ENCODE measurements around the gene SMPDL3B.

Gene SMPDL3B, protein sequence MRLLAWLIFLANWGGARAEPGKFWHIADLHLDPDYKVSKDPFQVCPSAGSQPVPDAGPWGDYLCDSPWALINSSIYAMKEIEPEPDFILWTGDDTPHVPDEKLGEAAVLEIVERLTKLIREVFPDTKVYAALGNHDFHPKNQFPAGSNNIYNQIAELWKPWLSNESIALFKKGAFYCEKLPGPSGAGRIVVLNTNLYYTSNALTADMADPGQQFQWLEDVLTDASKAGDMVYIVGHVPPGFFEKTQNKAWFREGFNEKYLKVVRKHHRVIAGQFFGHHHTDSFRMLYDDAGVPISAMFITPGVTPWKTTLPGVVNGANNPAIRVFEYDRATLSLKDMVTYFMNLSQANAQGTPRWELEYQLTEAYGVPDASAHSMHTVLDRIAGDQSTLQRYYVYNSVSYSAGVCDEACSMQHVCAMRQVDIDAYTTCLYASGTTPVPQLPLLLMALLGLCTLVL

DNA sequence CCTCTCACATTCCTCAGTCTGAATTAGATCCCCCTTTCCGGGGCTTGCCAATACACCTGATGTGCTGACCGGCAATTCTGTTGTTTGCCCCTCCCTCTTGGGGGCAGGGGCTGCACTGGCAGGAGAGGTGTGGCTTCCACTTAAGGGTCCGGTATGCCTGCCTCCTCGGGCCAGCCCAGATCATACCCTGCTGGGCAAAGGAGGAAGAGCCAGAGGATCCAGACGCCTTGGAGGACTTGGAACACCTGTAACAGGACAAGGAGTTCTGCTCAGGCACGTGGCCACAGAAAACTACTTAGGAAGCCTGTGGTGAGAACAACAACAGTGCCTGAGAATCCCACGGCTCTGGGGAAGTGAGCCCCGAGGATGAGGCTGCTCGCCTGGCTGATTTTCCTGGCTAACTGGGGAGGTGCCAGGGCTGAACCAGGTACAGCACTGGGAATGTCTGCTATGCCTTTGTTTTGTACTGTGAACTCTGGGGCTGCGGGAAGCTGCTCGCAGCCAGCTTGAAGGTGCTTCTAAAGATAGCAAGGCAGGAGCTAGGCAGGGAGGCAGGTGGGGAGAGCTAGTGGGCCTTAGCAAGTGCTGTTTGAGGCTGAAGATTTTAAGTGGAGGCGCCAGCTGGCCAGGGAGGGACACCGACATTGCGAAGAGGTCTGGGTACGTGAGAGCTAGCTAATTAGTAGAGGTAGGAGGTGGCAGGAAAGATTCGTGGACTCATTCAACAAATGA is at the start of gene SMPDL3B:
TSS of gene SMPDL3B (plus strand) at position 183 of the 732 bp plus-strand sequence. CDS start at position 367, 184 bp downstream.
- DNase-seq (ENCODE audit: low read depth in 4 of 4, low spot score in 1 of 4), result no peak

DNA sequence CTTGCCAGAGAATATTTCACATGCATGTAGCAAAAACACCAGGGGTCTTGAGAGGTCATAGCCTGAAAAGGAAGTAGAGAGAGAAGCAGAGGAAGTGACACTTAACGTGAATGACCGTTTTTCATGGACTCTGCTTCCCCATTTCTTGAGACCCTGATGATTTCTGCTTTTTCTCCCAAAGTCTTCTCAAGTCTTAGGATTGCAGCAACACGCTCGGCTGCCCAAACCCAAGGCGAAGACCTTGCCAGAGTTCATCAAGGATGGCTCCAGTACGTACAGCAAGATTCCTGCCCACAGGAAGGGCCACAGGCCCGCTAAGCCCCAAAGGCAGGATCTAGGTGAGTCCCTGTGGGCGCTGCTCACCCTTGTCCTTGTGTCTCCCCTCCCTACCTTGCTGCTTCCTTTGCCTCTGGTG is 49.7 kb upstream of the SMPDL3B start:
- DNase-seq (ENCODE audit: low read depth in 4 of 4, low spot score in 1 of 4), result no peak

DNA sequence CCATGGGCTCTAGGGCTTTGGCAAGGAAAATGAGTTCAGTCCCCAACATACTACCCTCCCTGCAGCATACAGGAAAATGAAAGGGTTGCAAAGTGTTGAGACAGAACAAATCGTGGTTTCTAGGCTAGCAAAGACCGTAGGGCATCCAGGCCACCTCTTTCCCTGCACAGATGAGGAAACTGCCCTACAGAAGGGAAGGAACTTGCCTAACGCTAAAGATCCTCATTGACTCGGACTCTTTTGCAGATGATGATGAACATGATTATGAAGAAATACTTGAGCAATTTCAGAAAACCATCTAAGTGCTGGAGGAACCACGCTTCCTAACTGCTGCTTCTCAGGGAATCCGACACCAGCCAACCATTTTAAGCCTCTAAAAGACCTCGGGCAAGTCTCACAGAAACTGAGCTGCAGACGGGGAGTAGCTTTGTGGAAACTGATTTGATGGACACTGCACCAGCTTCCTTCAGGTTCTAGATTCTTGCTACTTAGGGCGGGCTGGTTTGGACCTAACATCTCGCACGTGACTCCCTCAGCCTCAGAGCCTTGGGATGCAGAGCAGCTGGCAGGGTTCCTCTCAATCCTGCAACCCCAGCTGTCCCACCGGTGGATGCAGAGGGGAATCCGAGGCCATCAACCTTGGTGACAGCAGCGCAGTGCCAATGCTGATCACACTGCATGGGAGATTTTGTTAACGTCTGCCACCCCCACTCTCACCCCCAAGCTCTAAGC is 49.0 kb upstream of the SMPDL3B start:
- no peak for DNase-seq (ENCODE audit: low read depth in 4 of 4, low spot score in 1 of 4)

DNA sequence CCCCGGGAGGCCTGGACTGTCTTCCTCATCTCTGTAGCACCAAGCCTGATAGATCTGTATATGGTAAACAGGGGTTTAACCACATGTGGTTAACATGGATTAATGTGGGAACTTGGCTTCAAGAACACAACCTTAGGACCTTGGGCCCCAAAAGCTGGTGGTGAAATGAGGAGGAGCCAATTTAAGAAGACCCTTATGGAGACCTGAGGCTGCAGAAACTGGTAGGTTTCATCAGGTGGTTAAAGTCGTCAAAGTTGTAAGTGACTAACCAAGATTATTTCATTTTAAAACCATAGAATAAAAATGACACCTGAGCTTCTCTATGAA is 48.5 kb upstream of the SMPDL3B start:
- DNase-seq (ENCODE audit: low read depth in 4 of 4, low spot score in 1 of 4), result no peak

DNA sequence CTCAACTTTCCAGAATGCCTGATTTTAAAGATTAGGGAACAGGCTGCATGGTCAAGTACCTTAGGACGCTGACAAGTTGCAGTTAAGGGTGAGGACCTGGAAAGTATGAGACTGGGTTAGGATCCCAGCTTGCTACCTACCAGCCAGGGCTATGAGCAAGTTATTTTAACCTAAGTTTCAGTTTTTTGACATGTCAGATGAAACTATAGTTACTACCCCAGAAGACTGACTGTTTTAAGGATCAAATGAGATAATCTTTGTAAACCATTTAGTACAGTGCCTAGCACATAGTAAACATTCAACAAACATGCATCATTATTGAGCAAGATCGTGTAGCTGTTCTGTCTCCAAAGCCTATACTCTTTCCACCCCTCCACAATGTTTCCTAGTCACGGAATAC is 48.1 kb upstream of the SMPDL3B start:
- DNase-seq (ENCODE audit: low read depth in 4 of 4, low spot score in 1 of 4), result no peak

DNA sequence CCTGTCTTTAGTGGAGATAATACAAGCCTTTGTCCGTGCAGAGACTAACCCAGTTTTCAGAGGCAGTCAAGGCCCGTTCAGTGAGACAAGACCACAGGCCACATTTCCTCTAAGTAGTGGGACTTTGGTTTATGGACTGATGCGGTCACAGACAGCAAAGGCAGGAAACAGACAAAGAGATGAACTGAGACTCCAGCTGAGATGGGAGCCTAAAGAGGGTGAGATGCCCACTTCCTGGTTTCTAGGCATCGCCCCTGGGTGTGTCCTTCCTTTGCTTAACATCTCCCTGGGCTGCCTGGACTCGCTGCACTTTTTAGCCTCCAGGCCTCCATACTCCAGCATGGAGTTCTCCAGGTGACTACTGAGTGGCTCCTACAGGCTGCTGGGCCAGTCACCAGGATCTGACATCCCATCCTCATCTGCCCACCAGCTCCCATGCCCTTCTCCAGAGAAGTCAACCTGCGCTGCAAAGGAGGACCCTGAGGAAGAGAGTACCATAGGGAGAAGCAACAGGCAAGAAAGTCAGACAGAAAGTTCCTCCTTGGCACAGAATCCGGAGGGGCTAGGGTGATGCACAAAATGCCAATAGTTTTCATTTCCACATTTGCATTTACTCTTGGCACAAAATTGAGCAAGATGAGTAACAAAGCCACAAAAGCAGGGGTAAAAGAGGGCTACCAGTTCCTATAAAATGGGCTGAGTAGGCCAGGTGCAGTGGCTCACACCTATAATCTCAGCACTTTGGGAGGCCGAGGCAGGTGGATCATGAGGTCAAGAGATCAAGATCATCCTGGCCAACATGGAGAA is 47.4 kb upstream of the SMPDL3B start:
- DNase-seq (ENCODE audit: low read depth in 4 of 4, low spot score in 1 of 4), result no peak

DNA sequence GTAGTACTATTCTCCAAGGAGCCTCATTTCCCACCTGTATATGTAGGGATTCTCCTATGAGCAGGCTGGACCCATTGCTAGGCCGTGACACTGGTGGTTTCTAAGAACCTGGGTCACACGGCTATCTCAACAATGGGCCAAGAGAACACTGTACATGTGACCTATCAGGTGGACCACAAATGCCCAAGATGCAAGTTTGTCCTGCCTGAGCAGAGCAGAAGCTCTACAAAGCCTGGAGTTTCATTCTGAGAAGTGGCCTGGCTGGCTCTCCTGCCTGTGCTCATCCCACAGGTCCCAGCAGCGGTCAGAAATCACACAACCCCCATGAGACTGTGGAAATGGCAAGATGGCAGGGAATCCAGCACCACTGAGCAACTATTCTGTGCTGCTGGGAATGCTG is 45.3 kb upstream of the SMPDL3B start:
- DNase-seq (ENCODE audit: low read depth in 4 of 4, low spot score in 1 of 4), result no peak

DNA sequence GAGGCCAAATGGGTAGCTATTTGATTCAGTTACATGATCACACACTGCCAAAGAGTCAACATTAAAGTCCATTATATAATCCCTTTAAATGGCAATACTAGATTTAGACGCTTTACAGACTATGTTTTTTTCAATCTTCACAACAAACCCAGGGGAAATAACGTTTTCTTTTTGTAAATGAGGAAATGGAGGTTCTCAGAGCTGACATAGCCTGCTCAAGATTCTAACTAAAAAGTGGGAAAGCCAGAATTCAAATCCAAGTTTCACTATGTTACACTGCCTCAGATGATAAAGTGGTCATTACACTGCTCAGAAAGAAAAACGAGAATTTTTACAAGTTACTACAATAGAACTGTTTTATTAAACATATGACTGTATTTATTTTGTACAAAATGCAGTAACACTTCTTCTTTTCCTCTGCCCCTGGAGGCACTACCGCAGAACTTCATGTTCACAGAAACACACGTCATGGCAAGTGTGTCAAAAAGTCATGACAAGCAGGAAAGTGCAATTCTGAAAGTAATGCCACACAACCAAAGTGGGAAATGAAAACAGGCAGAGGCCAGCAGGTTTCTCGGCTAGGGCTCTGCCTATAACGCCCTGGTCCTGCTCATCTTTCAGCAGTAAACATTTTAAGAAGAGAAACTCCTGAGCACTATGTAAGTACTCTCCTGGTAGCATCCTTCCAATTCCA is 43.5 kb upstream of the SMPDL3B start:
- DNase-seq (ENCODE audit: low read depth in 4 of 4, low spot score in 1 of 4), result peak in 1 of 4 experiments; percentile 34

DNA sequence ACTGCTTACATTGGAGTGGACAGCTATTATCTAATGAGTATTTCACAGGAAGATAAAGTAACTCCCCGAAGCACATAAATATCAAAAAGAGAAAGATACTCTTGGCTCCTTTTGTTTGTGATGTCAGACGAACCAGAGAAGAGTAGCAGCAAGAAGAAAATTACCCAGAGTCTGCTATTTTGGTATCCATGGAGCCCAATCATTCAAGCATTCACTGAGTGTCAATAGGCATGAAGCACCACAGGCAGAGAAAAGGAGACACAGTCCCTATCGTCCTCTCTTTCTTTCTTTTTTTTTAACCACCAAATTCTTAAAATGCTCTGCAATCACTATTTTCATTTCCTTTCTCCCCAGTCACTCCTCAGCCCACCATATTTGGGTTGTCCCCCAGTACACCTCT is 40.3 kb upstream of the SMPDL3B start:
- DNase-seq (ENCODE audit: low read depth in 4 of 4, low spot score in 1 of 4), result no peak

DNA sequence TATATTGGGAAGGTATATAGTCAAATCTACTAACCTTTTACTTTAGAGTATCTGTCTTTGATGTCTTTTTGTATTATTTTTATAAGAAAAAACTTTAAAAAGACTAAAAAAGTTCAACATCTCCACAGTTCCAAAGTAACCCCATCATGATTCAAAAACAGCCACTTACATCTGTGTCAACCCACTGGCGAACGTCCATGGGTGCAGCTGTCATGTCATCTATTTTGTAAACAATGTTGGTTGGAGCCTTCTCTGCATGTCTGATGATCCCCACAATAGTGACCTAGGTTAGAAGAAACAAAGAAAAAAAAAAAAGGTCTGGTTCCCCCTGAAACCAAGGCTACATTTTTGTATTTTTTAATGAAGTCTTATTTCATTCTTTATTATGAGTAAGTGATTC is 28.0 kb upstream of the SMPDL3B start:
- no peak for DNase-seq (ENCODE audit: low read depth in 4 of 4, low spot score in 1 of 4)

DNA sequence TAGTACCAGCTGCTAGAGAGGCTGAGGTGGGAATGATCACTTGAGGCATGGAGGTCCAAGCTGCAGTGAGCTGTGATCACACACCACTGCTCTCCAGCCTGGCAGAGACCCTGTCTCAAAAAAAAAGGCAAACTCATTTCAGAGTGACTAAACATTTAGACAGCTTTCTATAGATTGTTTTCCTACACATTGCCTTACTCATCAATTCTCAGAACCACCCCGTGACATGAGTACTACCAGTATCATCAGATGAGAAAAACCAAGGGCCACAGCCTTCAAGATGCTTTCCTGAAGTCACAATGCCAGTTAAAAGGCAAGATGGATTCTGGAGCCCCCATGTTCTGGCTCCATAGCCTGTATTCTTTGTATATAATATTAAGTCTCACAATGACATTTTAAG is 22.4 kb upstream of the SMPDL3B start:
- no peak for DNase-seq (ENCODE audit: low read depth in 4 of 4, low spot score in 1 of 4)

DNA sequence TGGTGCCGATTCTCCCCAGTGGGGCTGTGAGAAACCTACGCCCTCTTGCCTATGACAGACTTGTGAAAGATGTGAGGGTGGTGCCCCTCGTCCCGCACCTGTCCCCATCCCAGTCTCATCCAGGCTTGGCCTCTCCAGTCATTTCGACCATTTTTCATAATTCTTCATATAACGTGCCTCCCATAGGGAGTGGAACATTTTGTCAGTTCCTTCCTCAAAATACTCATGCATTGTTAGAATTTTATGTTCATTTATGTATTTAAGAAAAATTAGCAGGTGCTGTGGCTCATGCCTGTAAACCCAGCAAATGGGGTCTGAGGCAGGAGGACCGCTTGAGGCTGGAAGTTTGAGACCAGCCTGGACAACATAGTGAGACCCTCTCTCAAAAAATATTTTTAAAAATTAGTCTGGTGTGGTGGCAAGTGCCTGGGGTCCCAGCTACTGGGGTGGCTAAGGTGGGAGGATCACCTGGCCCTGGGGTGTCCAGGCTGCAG is 19.7 kb upstream of the SMPDL3B start:
- DNase-seq (ENCODE audit: low read depth in 4 of 4, low spot score in 1 of 4), result no peak

DNA sequence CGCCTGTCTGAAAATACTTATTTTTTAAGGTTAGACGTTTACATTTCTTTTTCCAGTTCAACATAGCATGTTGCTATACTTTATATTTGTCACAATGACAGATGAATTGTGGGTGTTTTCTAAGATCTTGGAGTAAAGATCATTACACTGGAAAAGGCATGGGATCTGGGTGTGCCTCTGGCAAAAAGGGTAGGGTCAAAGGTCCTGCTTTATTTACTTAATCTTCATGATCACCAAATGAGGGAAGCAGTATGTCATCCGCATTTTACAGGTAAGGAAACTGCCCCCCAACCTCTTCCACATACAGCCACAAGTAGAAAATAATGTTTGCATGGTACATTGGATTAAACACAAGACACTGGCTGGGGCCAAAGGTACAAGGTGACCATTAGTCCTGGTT is 12.5 kb upstream of the SMPDL3B start:
- no peak for DNase-seq (ENCODE audit: low read depth in 4 of 4, low spot score in 1 of 4)

DNA sequence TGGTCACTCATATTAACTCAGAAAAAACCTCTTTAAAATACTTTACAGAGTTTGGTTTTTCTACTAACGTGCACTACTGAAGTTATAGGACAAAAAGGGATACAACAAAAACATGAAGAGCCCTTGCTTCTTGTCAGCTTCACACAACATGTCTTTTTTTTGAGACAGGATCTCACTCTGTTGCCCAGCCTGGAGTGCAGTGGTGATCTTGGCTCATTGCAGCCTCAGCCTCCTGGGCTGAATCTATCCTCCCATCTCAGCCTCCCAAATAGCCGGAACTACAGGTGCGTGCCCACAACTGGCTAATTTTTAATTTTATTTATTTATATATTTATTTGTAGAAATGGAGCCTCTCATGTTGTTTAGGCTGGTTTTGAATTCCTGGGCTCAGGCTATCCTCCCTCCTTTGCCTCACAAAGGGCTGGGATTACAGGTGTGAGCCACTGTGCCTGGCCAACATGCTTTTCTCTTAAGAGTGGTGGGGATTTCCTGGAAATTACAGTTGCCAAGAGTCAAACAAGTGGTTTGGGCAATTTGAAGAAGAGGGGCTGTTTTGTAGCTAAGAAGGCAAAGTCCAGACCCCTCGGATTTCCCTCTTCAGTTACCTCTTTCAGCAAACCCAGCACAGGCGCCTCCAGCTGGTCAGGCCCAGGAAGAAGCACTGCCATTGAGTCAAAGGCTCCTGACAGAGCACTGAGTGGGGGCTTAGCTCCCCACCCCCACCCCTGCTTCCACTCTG is 6.4 kb upstream of the SMPDL3B start:
- DNase-seq (ENCODE audit: low read depth in 4 of 4, low spot score in 1 of 4), result no peak

DNA sequence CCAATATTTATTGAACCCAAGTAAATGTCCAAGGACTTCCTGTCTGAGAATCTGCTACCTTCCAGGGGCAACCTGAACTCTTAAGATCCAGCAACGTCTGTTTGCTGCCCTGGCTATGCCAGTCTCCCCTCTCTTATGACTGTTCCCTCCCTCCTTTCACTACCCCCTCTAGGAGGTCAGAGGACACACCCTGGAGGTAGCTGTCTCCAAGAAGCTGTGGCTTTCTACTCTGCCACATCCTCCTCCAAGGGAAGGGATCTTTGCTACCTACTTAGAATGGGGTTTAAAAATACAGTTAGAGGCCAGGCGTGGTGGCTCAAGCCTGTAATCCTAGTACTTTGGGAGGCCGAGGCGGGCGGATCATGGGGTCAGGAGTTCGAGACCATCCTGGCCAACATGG is 3.6 kb upstream of the SMPDL3B start:
- no peak for DNase-seq (ENCODE audit: low read depth in 4 of 4, low spot score in 1 of 4)

DNA sequence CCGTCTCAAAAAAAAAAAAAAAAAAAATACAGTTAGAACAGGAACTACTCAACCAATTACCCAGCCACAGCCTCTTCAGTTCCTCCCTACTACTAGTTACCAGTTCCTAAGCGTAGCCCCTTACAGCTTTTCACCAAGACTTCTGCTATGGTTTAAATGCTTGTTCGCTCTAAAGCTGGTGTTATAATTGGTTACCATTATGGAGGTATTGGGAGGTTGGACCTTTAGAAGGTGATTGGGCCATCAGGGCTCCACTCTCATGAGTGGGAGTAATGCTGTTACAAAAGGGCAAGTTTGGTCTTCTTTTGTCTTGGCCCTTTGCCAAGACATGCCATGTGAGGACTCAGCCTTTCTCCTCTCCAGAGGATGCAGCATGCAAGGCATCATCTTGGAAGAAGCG is 3.0 kb upstream of the SMPDL3B start:
- no peak for DNase-seq (ENCODE audit: low read depth in 4 of 4, low spot score in 1 of 4)

DNA sequence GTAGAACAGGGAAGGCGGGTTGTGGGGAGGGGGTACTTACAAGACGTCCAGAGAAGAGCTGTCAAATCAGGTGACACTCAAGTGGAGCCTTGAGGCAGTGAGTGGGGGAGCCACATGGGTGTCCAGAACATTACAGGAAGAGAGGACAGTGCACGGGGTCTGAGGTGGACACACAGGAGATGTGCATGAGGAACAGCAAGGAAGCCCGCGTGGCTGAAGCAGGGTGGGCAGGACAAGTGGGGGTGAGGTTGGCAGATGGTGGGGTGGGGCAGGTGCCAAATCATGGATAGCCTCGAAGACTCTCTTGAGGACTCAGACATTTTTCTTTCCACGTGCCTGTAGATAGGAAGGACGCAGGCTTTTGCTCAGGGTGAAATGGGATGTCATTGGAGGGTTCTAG is 921 bp downstream of the SMPDL3B start:
- DNase-seq (ENCODE audit: low read depth in 4 of 4, low spot score in 1 of 4), result no peak

DNA sequence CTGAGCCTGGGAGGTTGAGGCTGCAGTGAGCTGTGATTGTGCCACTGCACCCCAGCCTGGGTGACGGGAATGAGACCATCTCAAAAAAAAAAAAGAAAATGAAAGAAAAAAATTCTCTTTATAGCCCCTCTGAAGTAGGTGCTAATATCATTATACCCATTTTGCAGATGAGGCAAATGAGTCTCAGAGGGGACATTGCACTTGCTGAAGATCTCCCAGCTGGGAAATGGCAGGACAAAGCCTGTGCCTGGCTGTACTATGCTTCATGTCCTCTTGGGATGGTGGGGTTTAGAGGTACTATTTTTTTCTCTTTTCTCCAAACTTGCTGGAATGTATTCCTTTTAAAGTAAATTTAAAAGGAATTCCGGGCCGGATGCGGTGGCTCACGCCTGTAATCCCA is 1.6 kb downstream of the SMPDL3B start:
- no peak for DNase-seq (ENCODE audit: low read depth in 4 of 4, low spot score in 1 of 4)

DNA sequence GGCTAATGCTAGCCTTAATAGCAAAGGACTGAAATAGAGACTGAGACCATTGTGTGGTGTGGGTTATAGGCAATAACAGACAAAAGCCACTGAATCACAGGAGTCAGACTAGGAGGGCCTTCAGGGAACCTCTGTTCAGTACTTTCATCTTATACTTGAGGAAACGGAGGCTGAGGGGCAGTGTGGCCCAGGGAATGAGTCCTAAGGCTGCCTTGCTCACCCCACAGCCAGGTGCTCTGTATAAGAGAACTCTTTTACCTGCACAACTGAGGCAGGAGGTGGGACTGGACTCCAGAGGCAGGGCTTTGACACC is 2.7 kb downstream of the SMPDL3B start:
- DNase-seq (ENCODE audit: low read depth in 4 of 4, low spot score in 1 of 4), result no peak

DNA sequence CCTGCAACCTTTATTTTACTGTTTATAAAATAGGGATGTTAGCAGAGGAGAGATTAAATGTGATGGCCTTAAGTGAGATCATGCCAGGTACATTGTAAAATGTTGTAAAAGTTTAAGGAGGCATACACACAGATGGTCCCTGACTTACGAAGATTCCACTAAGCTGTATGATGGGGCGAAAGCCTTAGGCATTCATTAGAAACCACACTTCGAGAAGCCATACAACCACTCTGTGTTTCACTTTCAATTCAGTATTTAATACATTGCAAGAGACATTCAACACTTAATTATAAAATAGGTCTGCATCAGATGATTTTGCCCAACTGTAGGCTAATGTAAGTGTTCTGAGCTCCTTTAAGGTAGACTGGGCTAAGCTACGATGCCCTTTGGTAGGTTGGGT is 3.7 kb downstream of the SMPDL3B start:
- DNase-seq (ENCODE audit: low read depth in 4 of 4, low spot score in 1 of 4), result no peak

Measured in stimulated activated CD4-positive, alpha-beta T cell treated with anti-CD3 and anti-CD28 coated beads, Interleukin-1b, Interleukin-23, amount 100 ng/mL, for 24 hours (primary cell).